GM21526 (cell line): ENCODE results near the gene BCAS3.
"Not testable (repeated sequence)": the region's sequence is repeated elsewhere in the genome, so short reads cannot be mapped to it uniquely, and the experiment has no call there.

Experiments
- ATAC-seq: cut with Tn5 transposase; IDR thresholded peaks from one replicate; pipeline ENCODE4 v1.9.1; 2021; ENCODE audit warnings: moderate library complexity; ENCODE audit not compliant: unreplicated experiment, low FRiP score

The BCAS3 gene

DNA sequence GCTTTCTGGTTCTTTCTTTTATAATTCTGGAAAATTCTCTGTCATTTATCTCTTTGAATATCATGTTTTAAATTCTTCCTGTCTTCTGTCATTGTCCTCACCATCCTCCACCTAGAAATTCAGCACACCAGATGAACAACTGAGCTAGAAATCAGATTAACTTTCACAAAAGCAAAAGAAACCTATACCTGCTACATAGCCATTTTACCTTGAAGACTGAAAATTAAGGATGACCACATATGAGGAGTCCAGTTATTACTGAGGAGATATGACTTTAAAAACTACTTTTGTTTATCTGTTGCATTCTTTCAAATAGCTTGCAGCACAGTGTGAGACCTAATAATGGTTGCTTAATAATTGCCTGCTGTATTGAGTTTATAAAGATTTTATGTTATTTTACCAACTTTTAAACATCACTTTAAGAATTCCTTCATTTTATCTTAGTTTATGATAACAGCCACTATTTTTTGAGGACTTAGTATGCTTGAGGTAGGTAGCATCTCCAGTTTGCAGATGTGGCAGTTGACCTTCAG is 104.3 kb downstream of the BCAS3 start:
- no peak for ATAC-seq

GRCh38 chr17:60782742-60783141 is 105.1 kb downstream of the BCAS3 start:
- ATAC-seq = no peak

GRCh38 chr17:60790205-60790604 is 112.6 kb downstream of the BCAS3 start:
- ATAC-seq = no peak

GRCh38 chr17:60792250-60792898 is 114.7 kb downstream of the BCAS3 start:
- ATAC-seq = no peak

DNA sequence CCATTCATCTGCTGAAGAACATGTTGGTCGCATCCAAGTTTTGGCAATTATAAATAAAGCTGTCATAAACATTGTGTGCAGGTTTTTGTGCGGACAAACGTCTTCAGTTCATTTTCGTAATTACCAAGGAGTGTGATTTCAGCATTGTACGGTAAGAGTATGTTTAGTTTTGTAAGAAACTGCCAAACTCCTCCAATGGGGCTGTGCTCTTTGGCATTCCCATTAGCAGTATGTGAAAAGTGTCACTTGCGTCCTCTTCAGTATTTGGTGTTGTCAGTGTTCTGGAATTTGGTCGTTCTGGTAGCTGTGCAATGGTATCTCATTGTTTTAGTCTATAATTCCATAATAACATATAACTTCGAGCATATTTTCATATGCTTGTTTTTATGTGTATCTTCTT is 120.9 kb downstream of the BCAS3 start:
- no peak for ATAC-seq

GRCh38 chr17:60802377-60802776 is 124.7 kb downstream of the BCAS3 start:
- no peak for ATAC-seq

DNA sequence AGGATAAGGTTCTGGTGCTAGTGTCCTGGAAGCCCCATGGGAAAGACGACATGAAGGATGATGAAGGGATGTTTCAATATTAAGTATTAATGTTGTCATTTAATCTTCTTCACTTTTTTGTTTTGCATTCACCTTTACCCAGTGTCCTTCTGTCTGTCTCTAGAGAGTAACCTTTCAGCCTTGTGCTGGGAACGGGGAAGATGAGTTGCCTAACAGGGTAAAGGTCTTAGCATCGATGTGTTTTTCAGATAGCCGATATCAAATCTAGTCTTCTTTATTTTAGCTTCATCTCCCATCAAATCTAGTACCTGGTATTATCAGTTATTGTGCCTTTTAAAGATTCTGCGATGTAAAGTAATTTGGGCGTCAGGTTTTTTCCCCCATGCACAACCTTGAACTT is 125.4 kb downstream of the BCAS3 start:
- no peak for ATAC-seq

DNA sequence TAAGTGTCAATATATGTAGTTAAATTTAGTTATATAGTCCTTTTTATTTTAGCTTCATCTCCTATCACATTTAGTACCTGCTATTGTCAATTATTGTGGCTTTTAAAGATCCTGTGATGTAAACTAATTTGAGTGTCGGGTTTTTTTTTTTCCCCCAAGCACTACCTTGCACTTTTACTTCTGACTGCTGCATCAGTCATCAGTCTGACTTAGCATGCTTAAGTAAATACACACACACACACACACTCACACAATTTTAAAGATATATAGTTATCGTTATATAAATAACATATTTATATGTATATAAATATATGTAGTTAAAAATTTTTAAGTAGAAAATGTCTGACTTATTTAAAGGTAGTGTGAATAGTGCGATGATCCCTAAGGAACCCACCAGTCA is 127.2 kb downstream of the BCAS3 start:
- no peak for ATAC-seq

- ATAC-seq = no peak
Observed at GRCh38 chr17:60809421-60809820, 131.8 kb downstream of the BCAS3 start.

GRCh38 chr17:60814941-60815340 is 137.3 kb downstream of the BCAS3 start:
- ATAC-seq = not testable (repeated sequence)

DNA sequence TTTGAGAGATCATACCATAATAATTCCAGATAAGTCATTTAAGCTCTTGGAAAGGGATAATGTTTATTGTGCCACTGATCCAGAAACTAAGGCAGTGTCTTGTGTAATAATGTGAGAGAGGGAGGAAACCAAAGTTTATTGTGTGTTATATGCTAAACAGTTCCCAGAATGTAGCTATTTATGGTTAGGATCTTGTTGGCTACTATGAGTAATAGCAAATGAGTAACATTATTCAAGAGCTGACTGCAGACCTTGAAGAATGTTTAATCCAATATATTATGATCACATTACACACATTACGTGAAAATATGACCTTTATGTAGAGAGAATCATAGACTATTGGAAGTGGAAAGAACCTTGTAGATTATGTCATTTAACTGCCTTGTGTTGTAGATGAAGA is 139.5 kb downstream of the BCAS3 start:
- ATAC-seq = no peak

DNA sequence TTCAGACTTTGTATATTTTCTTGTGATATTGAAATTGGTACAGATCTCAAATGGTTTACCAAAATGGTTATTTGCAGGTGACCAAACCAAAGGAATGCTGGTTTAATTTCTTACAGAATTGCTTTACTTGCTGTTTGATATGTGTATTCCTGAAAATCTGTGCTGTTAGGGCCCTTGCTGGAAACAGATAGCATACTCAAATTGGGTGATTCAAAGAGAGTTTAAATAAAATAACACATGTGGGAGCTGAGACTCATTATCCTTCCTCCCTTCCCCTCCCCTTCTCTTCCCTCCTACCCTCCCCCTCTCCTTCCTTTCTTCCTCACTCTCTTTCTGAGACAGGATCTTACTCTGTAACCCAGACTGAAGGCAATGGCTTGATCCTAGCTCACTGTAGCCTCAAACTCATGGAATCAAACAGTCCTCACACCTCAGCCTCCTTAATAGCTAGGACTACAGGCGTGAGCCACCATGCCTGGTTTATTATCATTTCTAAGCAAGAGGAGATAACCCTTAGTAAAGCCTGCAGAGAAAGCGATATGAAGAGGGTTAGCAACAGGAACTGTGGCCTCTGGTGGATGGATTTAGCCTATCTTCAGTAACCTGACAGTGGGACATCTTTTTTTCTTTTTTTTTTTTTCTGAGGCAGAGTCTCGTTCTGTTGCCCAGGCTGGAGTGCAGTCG is 141.9 kb downstream of the BCAS3 start:
- ATAC-seq = no peak

DNA sequence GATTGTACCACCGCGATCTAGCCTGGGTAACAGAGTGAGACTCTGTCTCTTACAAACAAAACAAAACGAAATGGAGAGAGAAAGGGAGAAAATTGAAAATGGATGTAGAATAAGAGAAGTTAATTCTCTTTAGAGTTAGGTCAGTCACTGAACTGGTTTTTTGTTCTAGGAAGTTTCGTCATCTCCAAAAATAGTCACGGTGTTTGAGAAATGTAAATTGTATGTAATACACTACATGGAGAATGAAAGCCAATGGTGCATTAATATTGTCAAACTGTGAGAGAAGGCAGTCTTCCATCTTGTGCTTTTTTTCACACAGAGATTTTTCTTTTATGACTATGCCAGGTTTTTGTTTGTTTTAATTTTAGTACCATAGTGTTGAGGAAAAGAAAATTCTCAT is 145.9 kb downstream of the BCAS3 start:
- ATAC-seq = no peak

GRCh38 chr17:60825351-60825750 is 147.7 kb downstream of the BCAS3 start:
- no peak for ATAC-seq

GRCh38 chr17:60827943-60828342 is 150.3 kb downstream of the BCAS3 start:
- no peak for ATAC-seq

DNA sequence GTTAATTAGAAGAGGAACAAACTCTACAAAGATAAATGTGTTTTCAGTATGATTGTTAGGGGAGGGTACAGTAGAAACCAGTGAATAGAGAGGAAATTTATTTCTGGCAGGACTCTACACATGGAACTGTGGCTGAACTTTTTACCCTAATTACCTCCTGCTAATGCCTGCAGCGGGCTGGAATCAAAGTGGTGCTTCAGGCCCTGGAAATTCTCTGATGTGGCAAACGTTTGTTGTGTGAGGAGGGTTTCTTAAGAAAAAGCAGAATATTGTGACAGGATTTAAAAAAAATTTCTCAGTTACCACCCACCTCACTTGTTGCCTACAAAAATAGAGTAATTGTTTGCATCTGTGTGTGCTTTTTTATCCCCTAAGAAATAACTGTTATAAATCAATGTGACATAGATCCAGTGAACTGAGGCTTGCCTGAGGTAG is 154.5 kb downstream of the BCAS3 start:
- no peak for ATAC-seq

- ATAC-seq = no peak
Observed at GRCh38 chr17:60832631-60833030, 155.0 kb downstream of the BCAS3 start.

DNA sequence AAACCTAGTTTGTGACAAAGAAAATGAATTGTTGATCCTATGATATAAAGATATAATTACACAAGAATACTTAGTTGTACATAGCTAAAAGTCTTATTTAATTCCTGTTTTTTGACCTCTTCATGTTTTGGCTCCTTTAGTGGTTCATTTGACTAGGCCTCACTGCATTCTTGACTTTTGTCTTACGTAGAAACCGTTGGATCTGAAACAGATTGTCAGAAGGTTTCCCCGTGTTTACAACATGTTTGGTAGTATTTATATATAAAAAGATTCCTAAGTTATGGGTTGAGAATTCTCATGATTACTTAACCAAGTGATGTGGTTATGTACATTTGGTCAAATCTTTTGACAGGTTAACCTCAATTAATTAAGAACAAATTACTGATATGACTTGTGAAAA is 162.8 kb downstream of the BCAS3 start:
- ATAC-seq = no peak

DNA sequence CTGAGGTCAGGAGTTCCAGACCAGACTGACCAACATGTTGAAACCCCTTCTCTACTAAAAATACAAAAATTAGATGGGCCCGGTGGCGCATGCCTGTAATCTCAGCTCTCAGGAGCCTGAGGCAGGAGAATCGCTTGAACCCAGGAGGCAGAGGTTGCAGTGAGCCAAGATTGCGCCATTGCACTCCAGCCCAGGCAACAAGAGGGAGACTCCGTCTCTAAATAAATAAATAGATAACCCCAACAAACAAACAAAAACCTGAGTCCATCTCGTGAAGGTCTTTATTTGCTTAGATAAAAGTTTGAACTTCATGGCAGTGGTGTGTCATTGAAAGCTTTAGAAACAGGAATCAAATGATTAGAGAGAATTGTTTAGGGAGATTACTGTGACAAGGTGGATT is 167.4 kb downstream of the BCAS3 start:
- ATAC-seq = no peak

DNA sequence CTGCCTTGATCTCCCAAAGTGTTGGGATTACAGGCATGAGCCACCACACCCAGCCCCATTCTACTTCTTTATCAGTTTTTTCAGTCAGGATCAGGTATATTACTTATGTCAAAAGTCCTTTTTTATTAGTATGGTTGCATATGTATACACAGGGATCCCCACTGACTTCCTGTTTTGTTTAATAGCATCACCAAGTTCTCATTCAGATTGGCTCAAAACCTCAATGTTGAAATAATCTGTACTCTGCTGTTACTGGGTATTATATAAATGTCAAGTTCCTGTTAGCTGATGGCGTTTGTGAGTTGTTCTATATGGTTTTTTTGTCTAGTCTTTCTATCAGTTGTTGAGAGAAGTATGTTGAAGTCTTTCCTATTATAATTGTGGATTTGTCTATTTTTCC is 168.5 kb downstream of the BCAS3 start:
- ATAC-seq = no peak

GRCh38 chr17:60851181-60851580 is 173.5 kb downstream of the BCAS3 start:
- ATAC-seq = no peak

- ATAC-seq = no peak
Observed at GRCh38 chr17:60857556-60858080, 180.0 kb downstream of the BCAS3 start.
